NAMALWA (cell line): Measurements from ENCODE around the gene MYH6.
"Not testable (repeated sequence)": the region's sequence is repeated elsewhere in the genome, so short reads cannot be mapped to it uniquely, and the experiment has no call there.

ENCODE experiments used
- DNase-seq: peaks from one replicate; pipeline ENCODE4 v3.0.0-alpha.2; 2015; ENCODE audit warnings: low spot score

Gene MYH6

GRCh38 chr14:23435543-23436326, 27.7 kb upstream of the MYH6 start, which contains the start of gene MYH7:
Gene MYH7, minus strand, starts transcription at chr14:23435660. Its CDS starts 1,928 bp downstream, at chr14:23433732.
- no peak for DNase-seq

GRCh38 chr14:23434488-23435222, 26.6 kb upstream of the MYH6 start:
- no peak for DNase-seq

DNA sequence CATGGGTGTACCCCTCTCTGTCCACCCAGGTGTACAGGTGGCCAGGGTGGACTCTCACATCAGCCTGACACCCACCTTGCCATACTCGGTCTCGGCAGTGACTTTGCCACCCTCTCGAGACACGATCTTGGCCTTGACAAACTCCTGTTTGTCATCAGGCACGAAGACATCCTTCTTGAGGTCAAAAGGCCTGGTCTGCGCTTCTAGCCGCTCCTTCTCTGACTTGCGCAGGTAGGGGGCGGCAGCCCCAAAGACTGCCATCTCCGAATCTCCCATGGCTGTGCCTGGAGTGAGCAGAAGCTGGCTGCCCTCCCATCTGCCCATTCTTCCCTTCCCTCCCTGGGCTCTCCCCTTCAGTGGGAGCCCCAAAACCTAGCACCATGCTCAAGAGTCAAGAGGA, 25.4 kb upstream of the MYH6 start:
- DNase-seq: no peak

GRCh38 chr14:23432946-23433345, 24.9 kb upstream of the MYH6 start:
- DNase-seq: no peak

DNA sequence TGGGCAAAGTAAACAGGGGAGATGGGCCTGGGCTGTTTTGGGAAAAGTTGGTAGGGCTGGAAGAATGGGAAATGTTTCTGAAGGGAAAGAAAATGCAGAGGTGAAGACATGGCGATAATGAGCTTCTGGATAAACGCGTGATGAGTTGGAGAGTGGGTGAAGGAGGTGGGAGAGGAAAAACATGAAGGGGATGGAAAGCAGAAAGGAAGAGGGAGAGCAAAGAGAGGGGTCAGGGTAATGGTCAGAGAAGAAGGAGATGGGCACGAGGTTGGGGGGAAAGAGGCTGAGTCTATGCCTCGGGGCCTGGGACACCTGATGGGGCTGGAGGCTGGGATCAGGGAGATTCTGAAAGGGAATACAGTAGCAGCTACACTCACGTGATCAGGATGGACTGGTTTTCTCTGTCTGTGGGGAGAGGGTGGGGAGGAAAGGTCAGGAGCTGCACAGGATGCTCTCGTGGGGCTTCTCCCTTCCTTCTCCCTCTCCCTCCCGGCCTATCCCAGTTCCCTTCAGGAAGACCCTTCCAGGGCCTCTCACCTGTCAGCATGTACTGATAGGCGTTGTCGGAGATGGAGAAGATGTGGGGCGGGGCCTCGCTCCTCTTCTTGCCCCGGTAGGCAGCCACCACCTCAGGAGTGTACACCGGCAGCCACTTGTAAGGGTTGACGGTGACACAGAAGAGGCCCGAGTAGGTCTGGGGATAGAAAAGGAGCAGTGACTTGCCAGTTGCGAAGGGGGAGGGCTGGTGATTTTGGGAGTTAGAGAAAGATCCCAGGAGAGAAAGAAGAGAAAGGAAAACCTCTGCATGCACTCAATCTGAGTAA, 24.2 kb upstream of the MYH6 start:
- no peak for DNase-seq

DNA sequence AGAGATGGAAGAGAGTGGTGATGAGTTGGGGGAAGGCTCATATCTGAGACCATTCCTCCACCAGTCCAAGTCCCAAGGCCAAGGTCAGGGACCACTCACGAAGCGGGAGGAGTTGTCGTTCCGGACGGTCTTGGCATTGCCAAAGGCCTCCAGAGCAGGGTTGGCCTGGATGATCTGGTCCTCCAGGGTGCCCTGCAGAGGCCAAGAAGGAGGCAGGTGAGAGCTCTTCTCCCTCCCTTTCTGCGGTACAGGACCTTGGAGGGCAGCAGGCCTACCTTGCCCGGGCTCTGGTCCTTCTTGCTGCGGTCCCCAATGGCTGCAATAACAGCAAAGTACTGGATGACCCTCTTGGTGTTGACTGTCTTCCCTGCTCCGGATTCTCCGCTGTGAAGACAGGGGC, 23.4 kb upstream of the MYH6 start:
- no peak for DNase-seq

DNA sequence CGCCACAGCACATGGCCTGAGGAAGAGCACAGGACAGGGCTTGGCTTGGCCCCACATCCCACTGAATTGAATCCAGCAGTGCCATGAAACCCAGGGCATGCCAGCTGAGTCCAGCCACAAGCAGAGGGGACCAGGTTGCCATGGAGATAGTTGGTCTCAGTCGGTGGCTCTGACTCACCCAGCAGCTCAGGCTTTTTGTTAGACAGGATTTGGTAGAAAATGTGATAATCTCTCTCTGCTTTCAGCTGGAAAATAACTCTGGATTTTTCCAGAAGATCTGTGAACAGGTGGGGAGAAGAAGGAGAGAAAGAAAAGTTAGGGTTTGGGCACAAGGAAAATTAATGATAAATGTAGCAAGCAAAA, 22.6 kb upstream of the MYH6 start:
- DNase-seq: no peak

DNA sequence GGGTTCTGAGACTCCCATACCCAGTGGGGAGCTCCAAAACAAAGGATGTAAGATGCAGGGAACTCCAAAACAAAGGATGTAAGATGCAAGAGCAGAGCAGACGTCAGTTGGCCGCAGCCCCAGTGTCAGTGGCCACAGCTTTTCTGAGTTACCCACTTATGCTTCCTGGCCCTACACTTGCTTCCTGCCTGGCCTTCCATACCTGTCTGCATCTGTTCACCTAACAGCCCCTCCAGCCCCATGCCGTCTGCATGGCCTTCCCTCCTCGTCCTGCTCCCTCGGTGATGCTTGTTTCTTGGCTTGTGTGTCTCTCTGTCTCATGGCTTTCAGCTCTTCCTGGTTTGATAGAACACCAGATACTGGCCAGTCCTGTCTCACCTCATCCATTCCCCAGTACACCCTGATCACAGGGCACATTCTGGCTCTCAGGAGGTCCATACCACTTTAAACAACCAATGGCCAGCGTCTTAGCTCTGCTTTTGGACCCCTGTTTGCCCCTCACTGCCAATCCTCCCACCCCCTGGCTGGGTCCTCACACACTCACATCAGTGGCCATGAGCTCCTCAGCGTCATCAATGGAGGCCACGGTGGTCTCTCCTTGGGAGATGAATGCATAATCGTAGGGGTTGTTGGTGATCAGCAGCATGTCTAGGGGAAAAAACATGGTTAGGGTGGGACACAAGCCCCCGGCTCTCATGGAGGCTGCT, 22.1 kb upstream of the MYH6 start:
- no peak for DNase-seq

GRCh38 chr14:23428686-23429495, 20.8 kb upstream of the MYH6 start:
- no peak for DNase-seq

- DNase-seq: not testable (repeated sequence)
Measured at GRCh38 chr14:23425798-23426197, 17.7 kb upstream of the MYH6 start.

- DNase-seq: no peak
Measured at GRCh38 chr14:23425169-23425568, 17.1 kb upstream of the MYH6 start.

DNA sequence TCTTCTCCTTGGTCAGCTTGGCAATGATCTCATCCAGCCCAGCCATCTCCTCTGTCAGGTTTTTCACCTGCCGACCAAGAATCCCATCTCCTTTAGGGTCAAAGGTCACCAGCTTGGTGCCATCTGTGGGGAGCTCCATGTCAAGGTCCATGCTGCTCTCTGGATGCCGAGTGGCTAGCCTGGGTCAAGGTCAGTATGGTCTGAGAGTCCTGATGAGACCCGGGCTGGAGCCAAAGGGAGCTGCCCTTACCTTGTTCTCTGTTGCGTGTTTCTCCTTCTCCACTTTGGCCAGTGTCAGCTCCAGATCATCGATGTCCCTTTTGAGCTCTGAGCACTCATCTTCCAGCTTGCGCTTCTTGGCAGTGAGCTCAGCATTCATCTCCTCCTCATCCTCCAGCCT, 15.6 kb upstream of the MYH6 start:
- DNase-seq: no peak

GRCh38 chr14:23421594-23421993, 13.5 kb upstream of the MYH6 start:
- DNase-seq: no peak

DNA sequence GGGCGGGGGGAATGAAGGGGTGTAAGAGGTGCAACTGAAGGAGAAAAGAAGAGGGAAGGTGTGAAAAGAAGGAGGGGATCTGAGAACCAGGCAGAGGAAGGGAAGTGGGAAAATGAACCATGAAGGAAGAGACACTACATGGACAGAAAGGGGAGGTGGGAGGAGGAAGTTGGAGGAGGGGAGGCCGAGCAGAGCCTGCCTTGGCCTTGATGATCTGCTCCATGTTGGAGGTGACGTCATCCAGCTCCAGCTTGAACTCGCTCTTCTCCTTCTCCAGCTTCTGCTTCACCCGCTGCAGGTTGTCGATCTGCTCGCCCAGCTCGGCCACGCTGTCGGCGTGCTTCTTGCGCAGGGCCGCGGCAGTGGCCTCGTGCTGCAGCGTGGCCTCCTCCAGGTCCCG, 11.6 kb upstream of the MYH6 start:
- DNase-seq: not testable (repeated sequence)

DNA sequence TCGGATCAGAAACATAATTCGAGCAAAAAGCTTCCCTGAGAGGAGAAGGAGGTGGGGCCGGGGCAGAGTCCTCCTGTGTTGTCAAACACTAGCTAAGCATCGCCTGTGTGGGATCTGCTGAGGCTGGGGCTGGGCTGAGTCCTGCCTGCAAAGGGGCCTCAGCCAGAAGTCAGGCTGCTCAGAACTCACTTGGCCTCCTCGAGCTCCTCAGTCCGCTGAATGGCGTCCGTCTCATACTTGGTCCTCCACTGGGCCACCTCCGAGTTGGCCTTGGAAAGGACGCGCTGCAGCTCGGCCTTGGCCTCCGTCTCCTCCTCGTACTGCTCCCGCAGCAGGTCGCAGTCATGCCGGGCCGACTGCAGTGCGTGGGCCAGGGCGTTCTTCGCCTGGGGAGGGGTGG, 9.9 kb upstream of the MYH6 start:
- DNase-seq: no peak

DNA sequence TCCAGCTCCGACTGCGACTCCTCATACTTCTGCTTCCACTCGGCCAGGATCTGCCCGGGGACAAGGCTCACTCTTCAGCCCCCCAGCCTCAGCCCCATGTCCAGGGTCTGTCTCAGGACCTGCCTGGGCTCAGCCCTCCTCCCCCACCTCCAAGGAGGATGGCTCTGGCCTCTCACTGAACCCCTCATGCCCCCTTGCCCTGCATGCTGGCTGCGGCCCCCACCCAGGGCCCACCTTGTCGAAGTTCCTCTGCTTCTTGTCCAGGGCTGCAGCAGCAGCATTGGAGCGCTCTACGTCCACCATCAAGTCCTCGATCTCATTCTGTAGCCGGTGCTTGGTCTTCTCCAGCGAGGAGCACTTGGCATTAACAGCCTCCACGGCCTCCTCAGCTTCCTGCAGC, 9.2 kb upstream of the MYH6 start:
- not testable (repeated sequence) for DNase-seq

DNA sequence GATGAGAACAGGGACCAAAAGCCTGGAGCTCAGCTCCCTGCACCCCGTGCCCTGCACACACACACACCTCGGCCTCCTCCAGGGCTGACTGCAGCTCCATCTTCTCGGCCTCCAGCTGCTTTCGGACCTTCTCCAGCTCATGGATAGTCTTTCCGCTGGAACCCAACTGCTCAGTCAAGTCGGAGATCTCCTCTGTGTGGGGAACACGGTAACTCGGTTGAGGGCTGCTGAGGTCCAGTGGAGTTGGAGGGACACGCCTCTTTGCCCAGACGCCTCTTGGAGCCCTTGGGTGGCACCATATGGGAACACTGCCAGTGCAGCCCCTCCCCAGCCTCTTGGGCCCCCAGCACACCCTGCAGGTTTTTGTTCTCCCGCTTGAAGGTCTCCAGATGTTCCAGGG, 8.7 kb upstream of the MYH6 start:
- no peak for DNase-seq

DNA sequence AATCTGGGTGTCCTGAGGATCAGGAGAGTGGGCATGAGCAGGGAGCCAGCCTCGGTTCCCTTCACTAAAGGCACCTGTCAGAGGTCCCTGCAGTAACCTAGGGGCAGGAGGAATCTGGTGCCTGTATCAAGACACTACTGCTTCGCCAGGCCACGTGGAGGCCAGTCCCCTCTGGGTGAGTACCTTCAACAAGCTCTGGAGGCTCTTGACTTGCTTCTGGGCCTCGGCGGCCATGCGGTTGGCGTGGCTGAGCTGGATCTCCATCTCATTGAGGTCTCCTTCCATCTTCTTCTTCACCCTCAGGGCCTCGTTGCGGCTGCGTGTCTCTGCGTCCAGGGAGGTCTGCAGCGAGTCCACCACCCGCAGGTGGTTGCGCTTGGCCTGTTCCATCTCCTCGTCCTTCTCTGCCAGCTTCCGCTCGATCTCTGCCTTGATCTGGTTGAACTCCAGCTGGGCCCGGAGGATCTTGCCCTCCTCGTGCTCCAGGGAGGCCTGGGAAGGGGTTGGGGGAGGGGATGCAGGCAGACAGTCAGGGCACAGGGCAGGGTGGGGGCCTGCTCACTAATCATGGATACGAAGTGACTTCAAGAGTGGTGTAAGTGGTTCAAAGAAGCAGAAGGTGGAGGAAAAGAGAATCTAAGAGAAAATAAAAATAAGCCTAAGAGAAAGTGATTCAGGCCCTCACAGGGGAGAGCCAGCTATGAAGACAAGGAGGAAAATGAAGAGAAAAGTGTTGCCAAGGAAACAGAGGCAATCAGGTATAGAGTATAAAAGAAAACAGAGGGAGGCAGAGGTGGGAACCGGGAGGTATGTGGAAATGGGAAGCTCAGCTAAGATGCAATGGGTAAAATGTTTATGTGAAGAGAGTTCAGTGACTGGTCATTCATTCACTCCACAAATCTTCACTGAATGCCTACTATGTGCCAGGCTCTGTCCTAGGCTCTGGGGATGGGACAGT, 8.0 kb upstream of the MYH6 start:
- no peak for DNase-seq

- DNase-seq: no peak
Measured at GRCh38 chr14:23414906-23415820, 7.1 kb upstream of the MYH6 start.
